SK-N-SH treated with all-trans-retinoic acid at 6 μM for 48 hours (cell line): Measurements from ENCODE around the gene DHX34.
A peak's percentile ranks its signal among the peaks of the same experiment; 100 is the strongest.

Experiments used
- ATAC-seq: fragments of 200-7000 bp; cut with Tn5 transposase; 3 replicates; pipeline ENCODE4 v1.9.1; 2020; ENCODE audit warnings: mild to moderate bottlenecking, moderate library complexity
- ARNTL ChIP-seq: fragments of 450-650 bp; formaldehyde crosslinking; IDR thresholded peaks from 2 replicates; pipeline ENCODE4 v1.5.0; 2020; ENCODE audit warnings: low read depth, mild to moderate bottlenecking, moderate library complexity, borderline replicate concordance
- BACH2 ChIP-seq: fragments of 250-450 bp; sonication (Bioruptor Pico); IDR thresholded peaks from 2 replicates; pipeline ENCODE4 v1.9.0; 2021; ENCODE audit warnings: mild to moderate bottlenecking, borderline replicate concordance
- CSDC2 ChIP-seq: fragments of 250-450 bp; sonication (Bioruptor Pico); IDR thresholded peaks from 2 replicates; pipeline ENCODE4 v1.5.0; 2020; ENCODE audit warnings: mild to moderate bottlenecking, moderate library complexity
- ESRRG ChIP-seq: fragments of 250-450 bp; sonication (Bioruptor Pico); IDR thresholded peaks from 2 replicates; pipeline ENCODE4 v1.6.1; 2021; ENCODE audit warnings: mild to moderate bottlenecking
- GLIS3 ChIP-seq: fragments of 250-450 bp; sonication (Bioruptor Pico); IDR thresholded peaks from 2 replicates; pipeline ENCODE4 v1.5.0; 2020; ENCODE audit warnings: mild to moderate bottlenecking, moderate library complexity
- ISL1 ChIP-seq: fragments of 250-450 bp; sonication (Bioruptor Pico); IDR thresholded peaks from 2 replicates; pipeline ENCODE4 v2.1.2; 2022; ENCODE audit warnings: mild to moderate bottlenecking, moderate library complexity
- OSR1 ChIP-seq: fragments of 250-450 bp; sonication (Bioruptor Pico); IDR thresholded peaks from 2 replicates; pipeline ENCODE4 v1.8.0; 2022; ENCODE audit warnings: moderate library complexity, mild to moderate bottlenecking, inconsistent platforms
- PPARA ChIP-seq: fragments of 250-450 bp; sonication (Bioruptor Pico); IDR thresholded peaks from 2 replicates; pipeline ENCODE4 v1.5.0; 2020; ENCODE audit warnings: mild to moderate bottlenecking, borderline replicate concordance
- RARB ChIP-seq: fragments of 250-450 bp; sonication (Bioruptor Pico); IDR thresholded peaks from 2 replicates; pipeline ENCODE4 v1.8.0; 2021; ENCODE audit warnings: mild to moderate bottlenecking, moderate library complexity
- TCF4 ChIP-seq: fragments of 250-450 bp; sonication (Bioruptor Pico); IDR thresholded peaks from 2 replicates; pipeline ENCODE4 v1.8.0; 2021; ENCODE audit warnings: mild to moderate bottlenecking, moderate library complexity, borderline replicate concordance
- TOX ChIP-seq: fragments of 250-450 bp; sonication (Bioruptor Pico); IDR thresholded peaks from 2 replicates; pipeline ENCODE4 v1.8.0; 2021; ENCODE audit warnings: mild to moderate bottlenecking, moderate library complexity, borderline replicate concordance
- ZC3H10 ChIP-seq: fragments of 250-450 bp; sonication (Bioruptor Pico); IDR thresholded peaks from 2 replicates; pipeline ENCODE4 v1.5.1; 2021; ENCODE audit warnings: mild to moderate bottlenecking, moderate library complexity
- ZFP3 ChIP-seq: fragments of 250-450 bp; sonication (Bioruptor Pico); IDR thresholded peaks from 2 replicates; pipeline ENCODE4 v1.5.0; 2020; ENCODE audit warnings: mild to moderate bottlenecking, moderate library complexity
- ZFP30 ChIP-seq: fragments of 450-650 bp; formaldehyde crosslinking; IDR thresholded peaks from 2 replicates; pipeline ENCODE4 v1.5.0; 2022; ENCODE audit warnings: mild to moderate bottlenecking, moderate library complexity
- ZNF565 ChIP-seq: fragments of 450-650 bp; formaldehyde crosslinking; conservative IDR thresholded peaks from 2 replicates; pipeline ENCODE4 v1.5.0; 2020; ENCODE audit warnings: low read depth, mild to moderate bottlenecking, moderate library complexity
- ZNF70 ChIP-seq: fragments of 450-650 bp; formaldehyde crosslinking; IDR thresholded peaks from 2 replicates; pipeline ENCODE4 v1.5.0; 2020; ENCODE audit warnings: mild to moderate bottlenecking, moderate library complexity
- ZNF8 ChIP-seq: fragments of 450-650 bp; formaldehyde crosslinking; IDR thresholded peaks from 2 replicates; pipeline ENCODE4 v1.5.0; 2020; ENCODE audit warnings: mild to moderate bottlenecking, moderate library complexity
- TF ChIP-seq, protein P1 (sequence below): fragments of 250-450 bp; sonication (Bioruptor Pico); IDR thresholded peaks from 2 replicates; pipeline ENCODE4 v1.5.1; 2020; ENCODE audit warnings: low read depth, mild to moderate bottlenecking, moderate library complexity
- TF ChIP-seq, protein P2 (sequence below): fragments of 250-450 bp; sonication (Bioruptor Pico); IDR thresholded peaks from 2 replicates; pipeline ENCODE4 v1.5.1; 2021; ENCODE audit warnings: mild to moderate bottlenecking, moderate library complexity
- TF ChIP-seq, protein P3 (sequence below): fragments of 250-450 bp; sonication (Bioruptor Pico); IDR thresholded peaks from 2 replicates; pipeline ENCODE4 v1.8.0; 2021; ENCODE audit warnings: low read depth, mild to moderate bottlenecking, moderate library complexity, borderline replicate concordance
- TF ChIP-seq, protein P4 (sequence below): fragments of 250-450 bp; sonication (Bioruptor Pico); IDR thresholded peaks from 2 replicates; pipeline ENCODE4 v1.5.0; 2020; ENCODE audit warnings: mild to moderate bottlenecking, moderate library complexity
- TF ChIP-seq, protein P5 (sequence below): fragments of 250-450 bp; sonication (Bioruptor Pico); IDR thresholded peaks from 2 replicates; pipeline ENCODE4 v1.8.0; 2020; ENCODE audit warnings: mild to moderate bottlenecking, moderate library complexity, borderline replicate concordance

DHX34 gene

DNA sequence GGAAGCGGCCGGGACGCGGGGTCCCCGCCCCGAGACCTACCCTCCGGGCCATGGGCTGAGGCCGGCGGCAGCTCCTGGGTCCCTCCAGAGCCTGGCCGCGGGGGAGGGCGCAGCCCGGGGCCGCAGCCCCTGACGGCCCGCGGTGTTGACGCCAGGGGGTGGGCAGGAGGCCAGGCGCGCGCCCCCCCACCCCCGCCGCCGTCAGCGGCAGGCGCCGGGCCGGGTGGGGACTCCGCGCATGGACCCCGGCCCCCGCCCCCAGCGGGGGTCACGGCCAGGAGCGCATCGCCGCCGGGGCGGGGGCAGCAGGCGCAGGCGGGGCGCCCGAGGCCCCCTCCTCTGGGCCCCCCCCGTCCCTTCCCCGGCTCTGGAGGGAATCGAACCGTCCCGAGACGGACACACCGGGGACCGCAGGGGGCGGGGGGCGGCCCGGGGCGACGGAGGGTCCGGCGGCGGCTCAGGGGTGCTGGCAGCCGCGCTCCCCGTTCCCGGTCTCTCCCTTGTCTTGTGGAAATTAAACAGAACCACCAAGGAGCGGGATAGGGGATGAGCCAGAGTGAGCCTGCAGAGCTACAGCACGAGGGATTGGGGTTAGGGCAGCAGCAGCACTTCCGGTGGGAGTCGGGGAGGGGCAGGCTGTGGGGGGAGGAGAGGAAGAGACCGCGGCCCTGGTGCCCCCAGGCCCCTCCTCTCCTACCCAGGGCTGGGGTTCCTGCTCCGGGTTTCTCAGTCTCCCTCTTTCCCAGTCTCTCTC lies 70.1 kb downstream of the DHX34 start, which contains the start of gene MEIS3:
MEIS3 (minus strand) TSS at position 498 of the 754 bp plus-strand sequence; CDS start at position 52, 446 bp downstream.
- TF ChIP-seq TCF4 = no peak
- TF ChIP-seq OSR1 (CRISPR knock-in tag) = no peak
- no peak for TF ChIP-seq CSDC2
- TF ChIP-seq PPARA (CRISPR knock-in tag) = no peak
- TF ChIP-seq, protein P1, sequence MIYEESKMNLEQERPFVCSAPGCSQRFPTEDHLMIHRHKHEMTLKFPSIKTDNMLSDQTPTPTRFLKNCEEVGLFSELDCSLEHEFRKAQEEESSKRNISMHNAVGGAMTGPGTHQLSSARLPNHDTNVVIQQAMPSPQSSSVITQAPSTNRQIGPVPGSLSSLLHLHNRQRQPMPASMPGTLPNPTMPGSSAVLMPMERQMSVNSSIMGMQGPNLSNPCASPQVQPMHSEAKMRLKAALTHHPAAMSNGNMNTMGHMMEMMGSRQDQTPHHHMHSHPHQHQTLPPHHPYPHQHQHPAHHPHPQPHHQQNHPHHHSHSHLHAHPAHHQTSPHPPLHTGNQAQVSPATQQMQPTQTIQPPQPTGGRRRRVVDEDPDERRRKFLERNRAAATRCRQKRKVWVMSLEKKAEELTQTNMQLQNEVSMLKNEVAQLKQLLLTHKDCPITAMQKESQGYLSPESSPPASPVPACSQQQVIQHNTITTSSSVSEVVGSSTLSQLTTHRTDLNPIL (CRISPR knock-in tag) = no peak
- TF ChIP-seq TOX (CRISPR knock-in tag) = no peak
- TF ChIP-seq, protein P2, sequence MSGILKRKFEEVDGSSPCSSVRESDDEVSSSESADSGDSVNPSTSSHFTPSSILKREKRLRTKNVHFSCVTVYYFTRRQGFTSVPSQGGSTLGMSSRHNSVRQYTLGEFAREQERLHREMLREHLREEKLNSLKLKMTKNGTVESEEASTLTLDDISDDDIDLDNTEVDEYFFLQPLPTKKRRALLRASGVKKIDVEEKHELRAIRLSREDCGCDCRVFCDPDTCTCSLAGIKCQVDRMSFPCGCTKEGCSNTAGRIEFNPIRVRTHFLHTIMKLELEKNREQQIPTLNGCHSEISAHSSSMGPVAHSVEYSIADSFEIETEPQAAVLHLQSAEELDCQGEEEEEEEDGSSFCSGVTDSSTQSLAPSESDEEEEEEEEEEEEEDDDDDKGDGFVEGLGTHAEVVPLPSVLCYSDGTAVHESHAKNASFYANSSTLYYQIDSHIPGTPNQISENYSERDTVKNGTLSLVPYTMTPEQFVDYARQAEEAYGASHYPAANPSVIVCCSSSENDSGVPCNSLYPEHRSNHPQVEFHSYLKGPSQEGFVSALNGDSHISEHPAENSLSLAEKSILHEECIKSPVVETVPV (CRISPR knock-in tag) = no peak
- no peak for TF ChIP-seq ISL1 (CRISPR knock-in tag)
- no peak for TF ChIP-seq ZNF70
- no peak for TF ChIP-seq ARNTL (CRISPR knock-in tag)
- no peak for TF ChIP-seq ZC3H10 (CRISPR knock-in tag)
- TF ChIP-seq BACH2 (CRISPR knock-in tag) = no peak
- TF ChIP-seq, protein P3, sequence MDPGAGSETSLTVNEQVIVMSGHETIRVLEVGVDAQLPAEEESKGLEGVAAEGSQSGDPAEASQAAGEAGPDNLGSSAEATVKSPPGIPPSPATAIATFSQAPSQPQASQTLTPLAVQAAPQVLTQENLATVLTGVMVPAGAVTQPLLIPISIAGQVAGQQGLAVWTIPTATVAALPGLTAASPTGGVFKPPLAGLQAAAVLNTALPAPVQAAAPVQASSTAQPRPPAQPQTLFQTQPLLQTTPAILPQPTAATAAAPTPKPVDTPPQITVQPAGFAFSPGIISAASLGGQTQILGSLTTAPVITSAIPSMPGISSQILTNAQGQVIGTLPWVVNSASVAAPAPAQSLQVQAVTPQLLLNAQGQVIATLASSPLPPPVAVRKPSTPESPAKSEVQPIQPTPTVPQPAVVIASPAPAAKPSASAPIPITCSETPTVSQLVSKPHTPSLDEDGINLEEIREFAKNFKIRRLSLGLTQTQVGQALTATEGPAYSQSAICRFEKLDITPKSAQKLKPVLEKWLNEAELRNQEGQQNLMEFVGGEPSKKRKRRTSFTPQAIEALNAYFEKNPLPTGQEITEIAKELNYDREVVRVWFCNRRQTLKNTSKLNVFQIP (CRISPR knock-in tag) = no peak
- TF ChIP-seq ZFP3 (CRISPR knock-in tag) = no peak
- TF ChIP-seq, protein P4, sequence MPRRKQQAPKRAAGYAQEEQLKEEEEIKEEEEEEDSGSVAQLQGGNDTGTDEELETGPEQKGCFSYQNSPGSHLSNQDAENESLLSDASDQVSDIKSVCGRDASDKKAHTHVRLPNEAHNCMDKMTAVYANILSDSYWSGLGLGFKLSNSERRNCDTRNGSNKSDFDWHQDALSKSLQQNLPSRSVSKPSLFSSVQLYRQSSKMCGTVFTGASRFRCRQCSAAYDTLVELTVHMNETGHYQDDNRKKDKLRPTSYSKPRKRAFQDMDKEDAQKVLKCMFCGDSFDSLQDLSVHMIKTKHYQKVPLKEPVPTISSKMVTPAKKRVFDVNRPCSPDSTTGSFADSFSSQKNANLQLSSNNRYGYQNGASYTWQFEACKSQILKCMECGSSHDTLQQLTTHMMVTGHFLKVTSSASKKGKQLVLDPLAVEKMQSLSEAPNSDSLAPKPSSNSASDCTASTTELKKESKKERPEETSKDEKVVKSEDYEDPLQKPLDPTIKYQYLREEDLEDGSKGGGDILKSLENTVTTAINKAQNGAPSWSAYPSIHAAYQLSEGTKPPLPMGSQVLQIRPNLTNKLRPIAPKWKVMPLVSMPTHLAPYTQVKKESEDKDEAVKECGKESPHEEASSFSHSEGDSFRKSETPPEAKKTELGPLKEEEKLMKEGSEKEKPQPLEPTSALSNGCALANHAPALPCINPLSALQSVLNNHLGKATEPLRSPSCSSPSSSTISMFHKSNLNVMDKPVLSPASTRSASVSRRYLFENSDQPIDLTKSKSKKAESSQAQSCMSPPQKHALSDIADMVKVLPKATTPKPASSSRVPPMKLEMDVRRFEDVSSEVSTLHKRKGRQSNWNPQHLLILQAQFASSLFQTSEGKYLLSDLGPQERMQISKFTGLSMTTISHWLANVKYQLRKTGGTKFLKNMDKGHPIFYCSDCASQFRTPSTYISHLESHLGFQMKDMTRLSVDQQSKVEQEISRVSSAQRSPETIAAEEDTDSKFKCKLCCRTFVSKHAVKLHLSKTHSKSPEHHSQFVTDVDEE (CRISPR knock-in tag) = no peak
- no peak for TF ChIP-seq RARB
- peak; percentile 15 for ATAC-seq

DNA sequence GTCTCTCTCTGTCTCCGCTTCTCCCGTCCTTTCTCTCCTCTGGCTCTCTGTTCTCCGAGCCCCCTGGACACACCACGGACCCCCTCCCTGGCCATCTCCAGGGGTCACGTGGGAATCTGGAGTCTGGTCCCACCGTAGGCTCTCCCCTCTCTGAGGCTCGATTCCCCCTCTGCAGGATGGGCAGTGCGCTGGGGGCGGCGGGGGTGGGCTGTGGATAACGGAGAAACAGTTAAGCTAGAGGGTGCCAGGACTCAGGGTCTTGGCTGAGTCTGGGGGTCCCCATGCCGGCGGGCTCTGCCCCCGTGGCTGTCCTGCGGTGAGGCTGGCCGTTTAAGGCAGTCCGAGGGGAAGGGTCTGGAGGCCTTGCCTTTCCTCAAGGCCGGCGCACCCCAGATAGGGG lies 70.7 kb downstream of the DHX34 start:
- TF ChIP-seq, protein P5, sequence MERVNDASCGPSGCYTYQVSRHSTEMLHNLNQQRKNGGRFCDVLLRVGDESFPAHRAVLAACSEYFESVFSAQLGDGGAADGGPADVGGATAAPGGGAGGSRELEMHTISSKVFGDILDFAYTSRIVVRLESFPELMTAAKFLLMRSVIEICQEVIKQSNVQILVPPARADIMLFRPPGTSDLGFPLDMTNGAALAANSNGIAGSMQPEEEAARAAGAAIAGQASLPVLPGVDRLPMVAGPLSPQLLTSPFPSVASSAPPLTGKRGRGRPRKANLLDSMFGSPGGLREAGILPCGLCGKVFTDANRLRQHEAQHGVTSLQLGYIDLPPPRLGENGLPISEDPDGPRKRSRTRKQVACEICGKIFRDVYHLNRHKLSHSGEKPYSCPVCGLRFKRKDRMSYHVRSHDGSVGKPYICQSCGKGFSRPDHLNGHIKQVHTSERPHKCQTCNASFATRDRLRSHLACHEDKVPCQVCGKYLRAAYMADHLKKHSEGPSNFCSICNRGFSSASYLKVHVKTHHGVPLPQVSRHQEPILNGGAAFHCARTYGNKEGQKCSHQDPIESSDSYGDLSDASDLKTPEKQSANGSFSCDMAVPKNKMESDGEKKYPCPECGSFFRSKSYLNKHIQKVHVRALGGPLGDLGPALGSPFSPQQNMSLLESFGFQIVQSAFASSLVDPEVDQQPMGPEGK (CRISPR knock-in tag) = no peak
- no peak for TF ChIP-seq ZC3H10 (CRISPR knock-in tag)
- TF ChIP-seq GLIS3 (CRISPR knock-in tag) = no peak
- no peak for TF ChIP-seq TOX (CRISPR knock-in tag)
- TF ChIP-seq ZNF565 = no peak
- no peak for TF ChIP-seq ZNF8
- no peak for TF ChIP-seq ARNTL (CRISPR knock-in tag)
- TF ChIP-seq TCF4 = no peak
- TF ChIP-seq ESRRG (CRISPR knock-in tag) = no peak
- no peak for TF ChIP-seq PPARA (CRISPR knock-in tag)
- TF ChIP-seq CSDC2 = no peak
- no peak for TF ChIP-seq ZNF70
- no peak for TF ChIP-seq BACH2 (CRISPR knock-in tag)
- TF ChIP-seq ZFP30 (CRISPR knock-in tag) = no peak
- no peak for TF ChIP-seq ZFP3 (CRISPR knock-in tag)
- TF ChIP-seq, all 23 proteins: peak for 0
- no peak for ATAC-seq
